Activated naive CD4-positive, alpha-beta T cell (primary cell): ENCODE data around the gene YKT6.

Experiments
- DNase-seq, 4 experiments: peaks; one replicate each; lab custom pipeline; 2025; lab: John Stamatoyannopoulos, UW

The YKT6 gene

GRCh38 chr7:44258865-44259546 is 58.2 kb downstream of the YKT6 start:
- no peak for DNase-seq

GRCh38 chr7:44259547-44260457 is 59.0 kb downstream of the YKT6 start:
- no peak for DNase-seq

GRCh38 chr7:44261240-44261639 is 60.5 kb downstream of the YKT6 start:
- DNase-seq, result no peak

- no peak for DNase-seq
Observed at GRCh38 chr7:44262031-44262430, 61.3 kb downstream of the YKT6 start.

- DNase-seq, result no peak
Observed at GRCh38 chr7:44263326-44264082, 62.7 kb downstream of the YKT6 start.
